ENCODE data around the gene TMEM181.
"Not testable (repeated sequence)": the region's sequence is repeated elsewhere in the genome, so short reads cannot be mapped to it uniquely, and the experiment has no call there.

Gene TMEM181

GRCh38 chr6:158624684-158625682, 65.1 kb downstream of the TMEM181 start:
- DNase-seq = no peak

- DNase-seq = no peak
Observed at GRCh38 chr6:158625881-158626305, 66.0 kb downstream of the TMEM181 start.

- no peak for DNase-seq
Observed at GRCh38 chr6:158626360-158627167, 66.7 kb downstream of the TMEM181 start.

GRCh38 chr6:158627168-158627939, 67.5 kb downstream of the TMEM181 start:
- DNase-seq = no peak

GRCh38 chr6:158627940-158628211, 68.0 kb downstream of the TMEM181 start:
- no peak for DNase-seq

- DNase-seq = no peak
Observed at GRCh38 chr6:158628542-158628941, 68.7 kb downstream of the TMEM181 start.

GRCh38 chr6:158629367-158630221, 69.7 kb downstream of the TMEM181 start:
- DNase-seq = no peak

- DNase-seq = no peak
Observed at GRCh38 chr6:158630938-158631616, 71.2 kb downstream of the TMEM181 start.

- no peak for DNase-seq
Observed at GRCh38 chr6:158631678-158632537, 72.0 kb downstream of the TMEM181 start.

- DNase-seq = not testable (repeated sequence)
Observed at GRCh38 chr6:158632538-158633119, 72.7 kb downstream of the TMEM181 start.

- no peak for DNase-seq
Observed at GRCh38 chr6:158633127-158633526, 73.2 kb downstream of the TMEM181 start.

- no peak for DNase-seq
Observed at GRCh38 chr6:158634695-158635426, 75.0 kb downstream of the TMEM181 start.

GRCh38 chr6:158635427-158636073, 75.7 kb downstream of the TMEM181 start:
- DNase-seq = no peak

- no peak for DNase-seq
Observed at GRCh38 chr6:158636778-158637177, 76.9 kb downstream of the TMEM181 start.

- DNase-seq = no peak
Observed at GRCh38 chr6:158638324-158638854, 78.5 kb downstream of the TMEM181 start.

GRCh38 chr6:158639056-158639455, 79.2 kb downstream of the TMEM181 start:
- DNase-seq = no peak

GRCh38 chr6:158640519-158640918, 80.6 kb downstream of the TMEM181 start:
- no peak for DNase-seq

GRCh38 chr6:158642097-158642601, 82.3 kb downstream of the TMEM181 start:
- DNase-seq = no peak
